Osteocyte (in vitro differentiated cells): ENCODE results near the gene PACRGL. TPM values are rescaled to one million over a fixed set of nuclear protein-coding genes. Genes with fewer than 3 reads are reported as not detected.

Source experiments
- DNase-seq: peaks from one replicate; pipeline ENCODE4 v3.0.0; 2021; ENCODE audit warnings: mixed read lengths; ENCODE audit not compliant: unreplicated experiment; ENCODE audit errors: extremely low spot score
- H3K27ac Mint-ChIP-seq: one replicate; pipeline ENCODE4 v1.8.0; 2021; ENCODE audit warnings: mild to moderate bottlenecking, mixed read lengths; ENCODE audit not compliant: unreplicated experiment
- H3K27me3 Mint-ChIP-seq: one replicate; pipeline ENCODE4 v1.8.0; 2021; ENCODE audit warnings: mixed read lengths; ENCODE audit not compliant: unreplicated experiment
- H3K36me3 Mint-ChIP-seq: one replicate; pipeline ENCODE4 v1.8.0; 2021; ENCODE audit warnings: mixed read lengths; ENCODE audit not compliant: unreplicated experiment
- H3K4me1 Mint-ChIP-seq: one replicate; pipeline ENCODE4 v1.8.0; 2021; ENCODE audit warnings: mixed read lengths; ENCODE audit not compliant: unreplicated experiment
- H3K4me3 Mint-ChIP-seq: one replicate; pipeline ENCODE4 v1.8.0; 2021; ENCODE audit warnings: mild to moderate bottlenecking, moderate library complexity, mixed read lengths; ENCODE audit not compliant: unreplicated experiment
- H3K9me3 Mint-ChIP-seq: one replicate; pipeline ENCODE4 v1.8.0; 2021; ENCODE audit warnings: mixed read lengths; ENCODE audit not compliant: unreplicated experiment
- CTCF ChIP-seq: fragments of 200-600 bp; sonication (generic); IDR thresholded peaks from 2 replicates; pipeline ENCODE4 v1.5.0; 2021; ENCODE audit warnings: antibody characterized with exemption, mild to moderate bottlenecking, moderate library complexity
- total RNA-seq: library from RNA; stranded (reverse); gene quantifications from 2 replicates; pipeline ENCODE4 v1.2.1, GENCODE V29; 2021

PACRGL gene
- total RNA-seq, 1 donor from 2014 or later: 19.0 TPM

- DNase-seq: no peak
- H3K9me3 Mint-ChIP-seq: no peaks in the 10 kb centered on the region
- no peaks in the 10 kb centered on the region for H3K36me3 Mint-ChIP-seq
- H3K4me3 Mint-ChIP-seq: no peak overlapping the region
- H3K27me3 Mint-ChIP-seq: peaks cover 69% of the 10 kb centered on the region
- no peak overlapping the region for H3K27ac Mint-ChIP-seq
- peak; percentile 71 for TF ChIP-seq CTCF
- no peaks in the 10 kb centered on the region for H3K4me1 Mint-ChIP-seq
Measured at GRCh38 chr4:20684852-20685763, 15.2 kb upstream of the PACRGL start.

GRCh38 chr4:20687864-20688263 is 12.4 kb upstream of the PACRGL start:
- H3K36me3 Mint-ChIP-seq: no peaks in the 10 kb centered on the region
- no peak overlapping the region for H3K4me3 Mint-ChIP-seq
- TF ChIP-seq CTCF: no peak
- no peak overlapping the region for H3K27ac Mint-ChIP-seq
- peaks cover 64% of the 10 kb centered on the region for H3K27me3 Mint-ChIP-seq
- no peak for DNase-seq
- no peaks in the 10 kb centered on the region for H3K4me1 Mint-ChIP-seq
- no peaks in the 10 kb centered on the region for H3K9me3 Mint-ChIP-seq

- no peak overlapping the region for H3K4me3 Mint-ChIP-seq
- peaks cover 16% of the 10 kb centered on the region for H3K4me1 Mint-ChIP-seq
- DNase-seq: no peak
- H3K36me3 Mint-ChIP-seq: no peaks in the 10 kb centered on the region
- no peaks in the 10 kb centered on the region for H3K9me3 Mint-ChIP-seq
- peaks cover 19% of the 10 kb centered on the region for H3K27me3 Mint-ChIP-seq
- TF ChIP-seq CTCF: no peak
- no peak overlapping the region for H3K27ac Mint-ChIP-seq
Measured at GRCh38 chr4:20696815-20697214, 3.4 kb upstream of the PACRGL start.

GRCh38 chr4:20698382-20698781 is 1.9 kb upstream of the PACRGL start:
- Mint-ChIP-seq H3K36me3 (no peaks in the 10 kb centered on the region), H3K9me3 (no peaks in the 10 kb centered on the region), H3K4me3 (no peak overlapping the region), H3K27ac (no peak overlapping the region), H3K27me3 (peaks cover 13% of the 10 kb centered on the region), H3K4me1 (peaks cover 16% of the 10 kb centered on the region)
- no peak for DNase-seq
- TF ChIP-seq CTCF: no peak

- TF ChIP-seq CTCF: no peak
- Mint-ChIP-seq H3K4me3 (peak overlapping the region; percentile 53), H3K27ac (peak overlapping the region; percentile 20), H3K4me1 (peaks cover 16% of the 10 kb centered on the region), H3K27me3 (peaks cover 12% of the 10 kb centered on the region), H3K9me3 (no peaks in the 10 kb centered on the region), H3K36me3 (no peaks in the 10 kb centered on the region)
- no peak for DNase-seq
Measured at GRCh38 chr4:20698820-20699219, 1.4 kb upstream of the PACRGL start.
